ENCODE data around the gene LPCAT1. TPM values are rescaled to one million over a fixed set of nuclear protein-coding genes. Genes with fewer than 3 reads are reported as not detected.

The LPCAT1 gene
- total RNA-seq, 1 donor from 2014 or later, result 108 TPM

DNA sequence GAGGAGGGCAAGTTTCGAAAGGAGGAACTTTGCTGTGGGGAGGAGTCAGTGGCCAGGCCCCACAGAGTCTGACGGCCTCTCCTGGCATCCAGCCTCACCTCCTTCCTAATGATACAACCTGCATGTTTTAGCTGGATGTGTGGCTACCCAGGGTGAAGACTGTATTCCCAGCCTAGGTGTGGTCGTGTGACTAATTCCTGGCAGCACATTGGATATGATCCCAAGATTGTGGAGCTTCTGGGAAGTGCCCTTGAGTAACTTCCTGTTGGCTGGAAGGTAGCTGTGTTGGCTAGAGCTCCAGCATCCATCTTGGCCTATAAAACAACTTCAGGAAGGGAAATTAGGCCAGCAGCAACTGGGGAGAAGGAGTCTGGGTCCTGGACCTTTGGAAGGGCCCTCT lies 19.0 kb upstream of the LPCAT1 start:
- Histone ChIP-seq H3K27me3 (no peaks in the 10 kb centered on the region), H3K4me3 (no peak overlapping the region), H3K9ac (no peak overlapping the region), H4K20me1 (ENCODE audit: low read depth) (no peaks in the 10 kb centered on the region), H3K4me1 (no peaks in the 10 kb centered on the region), H3K27ac (no peak overlapping the region), H3K79me2 (ENCODE audit: low read depth) (no peaks in the 10 kb centered on the region), H3K4me2 (no peak overlapping the region), H2AFZ (replicated peaks) (no peak overlapping the region), H3F3A (ENCODE audit: low read depth) (no peaks in the 10 kb centered on the region), H3K36me3 (no peaks in the 10 kb centered on the region), H3K9me3 (ENCODE audit: low read depth) (no peaks in the 10 kb centered on the region)
- TF ChIP-seq, protein P1, sequence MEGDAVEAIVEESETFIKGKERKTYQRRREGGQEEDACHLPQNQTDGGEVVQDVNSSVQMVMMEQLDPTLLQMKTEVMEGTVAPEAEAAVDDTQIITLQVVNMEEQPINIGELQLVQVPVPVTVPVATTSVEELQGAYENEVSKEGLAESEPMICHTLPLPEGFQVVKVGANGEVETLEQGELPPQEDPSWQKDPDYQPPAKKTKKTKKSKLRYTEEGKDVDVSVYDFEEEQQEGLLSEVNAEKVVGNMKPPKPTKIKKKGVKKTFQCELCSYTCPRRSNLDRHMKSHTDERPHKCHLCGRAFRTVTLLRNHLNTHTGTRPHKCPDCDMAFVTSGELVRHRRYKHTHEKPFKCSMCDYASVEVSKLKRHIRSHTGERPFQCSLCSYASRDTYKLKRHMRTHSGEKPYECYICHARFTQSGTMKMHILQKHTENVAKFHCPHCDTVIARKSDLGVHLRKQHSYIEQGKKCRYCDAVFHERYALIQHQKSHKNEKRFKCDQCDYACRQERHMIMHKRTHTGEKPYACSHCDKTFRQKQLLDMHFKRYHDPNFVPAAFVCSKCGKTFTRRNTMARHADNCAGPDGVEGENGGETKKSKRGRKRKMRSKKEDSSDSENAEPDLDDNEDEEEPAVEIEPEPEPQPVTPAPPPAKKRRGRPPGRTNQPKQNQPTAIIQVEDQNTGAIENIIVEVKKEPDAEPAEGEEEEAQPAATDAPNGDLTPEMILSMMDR (IDR thresholded peaks at IDR 0.05), result no peak
- TF ChIP-seq EZH2phosphoT487 (IDR thresholded peaks at IDR 0.05) (no peak), EZH2 (IDR thresholded peaks at IDR 0.05) (no peak)
- DNase-seq (ENCODE audit: low spot score), result no peak
- Mint-ChIP-seq H3K9me3 (peaks cover 7% of the 10 kb centered on the region), H3K4me1 (peaks cover 3% of the 10 kb centered on the region), H3K27ac (peak overlapping the region; percentile 21), H3K27me3 (ENCODE audit: insufficient read depth, low read depth) (peaks cover 16% of the 10 kb centered on the region), H3K4me3 (no peak overlapping the region), H3K36me3 (no peaks in the 10 kb centered on the region)

DNA sequence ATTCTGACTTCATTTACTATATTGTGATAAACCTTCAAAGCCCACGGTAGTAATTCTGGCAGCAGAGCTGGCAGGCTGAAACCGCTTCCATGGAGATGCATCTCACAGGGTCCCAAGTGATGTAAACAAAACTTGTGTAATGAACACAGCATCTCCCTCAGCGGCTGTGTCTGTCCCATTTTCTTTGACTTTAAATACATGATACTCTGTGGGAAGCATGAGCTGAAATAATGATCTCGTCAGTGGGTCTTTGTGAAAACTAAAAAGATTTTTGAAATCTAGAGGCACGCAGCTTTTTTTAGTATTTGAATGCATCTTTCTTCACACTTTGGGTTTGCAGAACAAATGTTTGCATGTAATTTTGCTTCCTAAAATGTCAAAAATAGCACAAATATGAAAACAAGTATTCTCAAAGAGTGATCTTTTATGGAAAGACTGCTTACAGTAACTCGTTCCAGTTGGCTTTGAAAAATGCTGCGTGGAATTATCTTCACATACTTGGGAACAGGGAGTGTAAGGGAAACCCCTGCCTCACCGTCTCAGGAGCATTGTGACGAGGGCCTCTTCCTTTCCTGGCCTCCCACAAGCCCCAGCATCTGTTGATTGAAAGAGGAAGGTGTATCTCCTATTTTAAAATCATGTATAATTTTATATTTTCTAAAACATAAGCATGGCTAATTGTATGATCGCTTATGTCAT lies 18.1 kb upstream of the LPCAT1 start:
- peaks cover 3% of the 10 kb centered on the region for H3K4me1 Mint-ChIP-seq
- Histone ChIP-seq H3F3A (ENCODE audit: low read depth) (no peaks in the 10 kb centered on the region), H2AFZ (replicated peaks) (no peak overlapping the region), H3K4me2 (no peak overlapping the region), H3K36me3 (no peaks in the 10 kb centered on the region), H3K9ac (no peak overlapping the region), H3K9me3 (ENCODE audit: low read depth) (no peaks in the 10 kb centered on the region), H3K27me3 (no peaks in the 10 kb centered on the region), H3K4me1 (no peaks in the 10 kb centered on the region), H3K79me2 (ENCODE audit: low read depth) (no peaks in the 10 kb centered on the region), H3K4me3 (no peak overlapping the region), H3K27ac (no peak overlapping the region), H4K20me1 (ENCODE audit: low read depth) (no peaks in the 10 kb centered on the region)
- no peak overlapping the region for H3K27ac Mint-ChIP-seq
- H3K4me3 Mint-ChIP-seq, result no peak overlapping the region
- no peak for DNase-seq (ENCODE audit: low spot score)
- TF ChIP-seq EZH2 (IDR thresholded peaks at IDR 0.05) (no peak), EZH2phosphoT487 (IDR thresholded peaks at IDR 0.05) (no peak)
- TF ChIP-seq, protein P1 (IDR thresholded peaks at IDR 0.05), result no peak
- peaks cover 7% of the 10 kb centered on the region for H3K9me3 Mint-ChIP-seq
- H3K36me3 Mint-ChIP-seq, result no peaks in the 10 kb centered on the region
- H3K27me3 Mint-ChIP-seq (ENCODE audit: insufficient read depth, low read depth), result peaks cover 16% of the 10 kb centered on the region

DNA sequence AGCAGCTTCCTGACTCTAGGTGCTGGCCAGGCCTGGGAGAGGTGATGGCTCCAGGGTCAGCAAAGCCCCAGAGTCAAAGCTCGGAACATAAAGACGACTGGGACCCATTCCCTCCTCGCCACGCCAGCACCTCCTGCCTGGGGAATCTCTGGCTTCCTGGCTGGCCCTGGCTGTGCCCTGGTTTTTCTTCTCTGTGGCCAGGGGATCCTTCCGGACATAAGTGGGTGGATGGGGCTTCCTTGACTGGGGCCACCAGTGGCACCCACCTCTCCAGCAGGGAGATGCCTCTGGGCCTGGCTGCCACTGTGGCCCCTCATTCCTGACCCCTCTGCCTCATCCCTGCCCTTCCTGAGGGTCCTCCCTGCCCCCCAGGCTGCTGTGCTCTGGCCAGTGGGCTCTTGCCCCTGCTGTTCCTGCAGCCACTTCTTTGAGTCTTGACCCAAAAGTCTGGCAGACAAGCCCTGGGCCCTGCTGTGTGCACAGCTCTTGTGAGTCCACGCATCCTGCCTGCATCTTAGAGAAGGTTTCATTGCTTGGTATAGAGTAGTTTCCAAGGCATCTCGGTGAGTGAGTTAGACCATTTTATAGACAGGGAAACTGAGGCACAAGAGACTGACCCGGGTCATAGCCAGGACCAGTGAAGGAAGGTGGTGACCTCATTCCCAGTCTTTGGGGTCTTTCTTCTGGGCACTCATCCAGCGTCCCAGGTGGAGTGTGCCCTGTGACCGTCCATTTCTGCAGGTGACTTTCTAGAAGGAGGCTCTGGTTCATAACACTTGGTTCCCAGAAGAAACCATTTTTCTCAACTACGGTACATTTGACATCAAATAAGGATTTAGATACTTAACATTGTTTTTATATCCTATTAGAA lies 17.3 kb upstream of the LPCAT1 start:
- peaks cover 7% of the 10 kb centered on the region for H3K9me3 Mint-ChIP-seq
- Histone ChIP-seq H3K79me2 (ENCODE audit: low read depth) (no peaks in the 10 kb centered on the region), H3F3A (ENCODE audit: low read depth) (no peaks in the 10 kb centered on the region), H2AFZ (replicated peaks) (no peak overlapping the region), H3K4me3 (no peak overlapping the region), H3K9ac (no peak overlapping the region), H4K20me1 (ENCODE audit: low read depth) (no peaks in the 10 kb centered on the region), H3K27me3 (no peaks in the 10 kb centered on the region), H3K36me3 (no peaks in the 10 kb centered on the region), H3K9me3 (ENCODE audit: low read depth) (no peaks in the 10 kb centered on the region), H3K27ac (no peak overlapping the region), H3K4me1 (no peaks in the 10 kb centered on the region), H3K4me2 (no peak overlapping the region)
- no peak for DNase-seq (ENCODE audit: low spot score)
- H3K27ac Mint-ChIP-seq, result no peak overlapping the region
- H3K27me3 Mint-ChIP-seq (ENCODE audit: insufficient read depth, low read depth), result peaks cover 16% of the 10 kb centered on the region
- no peaks in the 10 kb centered on the region for H3K36me3 Mint-ChIP-seq
- H3K4me3 Mint-ChIP-seq, result no peak overlapping the region
- peaks cover 3% of the 10 kb centered on the region for H3K4me1 Mint-ChIP-seq
- TF ChIP-seq, protein P1 (IDR thresholded peaks at IDR 0.05), result no peak
- no peak for TF ChIP-seq EZH2phosphoT487 (IDR thresholded peaks at IDR 0.05)
- TF ChIP-seq EZH2 (IDR thresholded peaks at IDR 0.05), result no peak

Measured in neural progenitor cell (in vitro differentiated cells).